Right cardiac atrium (tissue), 5 donors: ENCODE measurements around the gene SRRM4. TPM values are rescaled to one million over a fixed set of nuclear protein-coding genes. Genes with fewer than 3 reads are reported as not detected.

Experiments used
- ATAC-seq, 2 donors: fragments of 200-7000 bp; cut with Tn5 transposase; one replicate each; pipeline versions ENCODE4 v1.8.0 to v1.9.1; 2020; ENCODE audit warnings: moderate library complexity in 2 of 2, mild to moderate bottlenecking in 1 of 2
- DNase-seq, 3 donors: peaks; one replicate each; pipeline ENCODE4 v3.0.0-alpha.2; 2020
- H3K27ac ChIP-seq: one replicate; pipeline ENCODE4 v1.5.1; 2013; ENCODE audit warnings: mild to moderate bottlenecking, low read length, control low read depth, moderate library complexity
- H3K27me3 ChIP-seq: one replicate; pipeline ENCODE4 v1.6.1; 2013; ENCODE audit not compliant: control insufficient read depth, insufficient read depth
- H3K4me1 ChIP-seq: one replicate; pipeline ENCODE4 v1.6.1; 2013; ENCODE audit warnings: low read length; ENCODE audit not compliant: control insufficient read depth, insufficient read depth
- H3K4me3 ChIP-seq: one replicate; pipeline ENCODE4 v1.5.1; 2013; ENCODE audit warnings: low read length, control low read depth
- H3K9me3 ChIP-seq: one replicate; pipeline ENCODE4 v1.6.1; 2013; ENCODE audit warnings: low read length; ENCODE audit not compliant: control insufficient read depth
- WGBS: extraction: QIAGEN DNeasy Blood & Tissue Kit; methylation state at CpG from one replicate; pipeline ENCODE4 v1.1.7; 2013; 5-methylcytosine and 5-hydroxymethylcytosine counted together
- intact Hi-C, 4 donors: fragments of 100-400 bp; cut with DNase I; formaldehyde crosslinking; loops; one replicate each; pipeline versions ENCODE4 v1.11.0 to v1.14.0; 2022 to 2023
- polyA plus RNA-seq: library from polyadenylated mRNA; stranded (reverse); fragments of 200-250 nt; gene quantifications from one replicate; pipeline ENCODE4 v1.2.3, GENCODE V29; 2013
- total RNA-seq, 4 donors: library from RNA; stranded (reverse); fragmentation: NEBNext Ultra II Directional; extraction: Animal tissue kit (Norgen Biotek cat#: 25700); gene quantifications; one replicate each; pipeline ENCODE4 v1.2.1, GENCODE V29; 2021
- donor health status: healthy with polysubstance abuse.
- donor health status: DM: no; HTN: yes; CAD: no.
- donor health status: DM: no; HTN: no; CAD: no.
- donor health status: DM: no; HTN: yes; CAD: no; lungs with severe emphysema.
- donor health status: DM: yes; HTN: yes; CAD: no.

The SRRM4 gene
- total and polyA plus RNA-seq, 5 donors: 0.22 to 0.91 (median 0.60) TPM

DNA sequence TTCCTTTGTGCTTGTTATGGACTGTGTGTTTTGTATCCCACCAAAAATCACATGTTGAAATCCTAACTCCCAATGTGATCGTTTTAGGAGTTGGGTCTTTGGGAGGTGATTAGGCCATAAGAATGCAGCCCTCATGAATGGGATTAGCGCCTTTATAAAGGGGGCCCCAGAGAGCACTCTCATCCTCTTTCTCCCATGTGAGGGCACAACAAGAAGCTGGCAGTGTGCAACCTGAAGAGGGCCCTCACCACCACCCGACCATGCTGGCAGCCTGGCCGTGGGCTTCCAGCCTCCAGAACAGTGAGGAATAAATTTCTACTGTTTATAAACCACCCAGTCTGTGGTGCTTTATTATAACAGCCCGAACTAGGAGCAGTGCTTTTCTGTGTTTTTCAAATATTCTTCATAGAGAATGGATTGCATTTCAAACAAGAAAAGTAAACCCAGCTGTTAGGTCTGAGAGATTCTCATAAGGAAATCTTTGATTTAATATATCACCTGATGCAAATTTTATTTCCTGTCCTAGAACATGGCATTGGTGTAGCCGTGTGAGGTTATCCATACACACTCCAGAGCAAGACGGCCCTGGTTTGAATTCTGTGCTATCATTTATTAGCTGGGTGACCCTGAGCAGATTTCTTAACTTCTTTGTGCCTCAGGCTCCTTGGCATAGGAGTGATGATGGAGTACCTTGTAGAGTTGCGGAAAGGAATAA lies 225.2 kb downstream of the SRRM4 start:
- H3K27ac ChIP-seq: no peak overlapping the region
- H3K27me3 ChIP-seq: no peaks in the 10 kb centered on the region
- intact Hi-C loops: no loop called here
- H3K4me1 ChIP-seq: peaks cover 7% of the 10 kb centered on the region
- no peaks in the 10 kb centered on the region for H3K9me3 ChIP-seq
- WGBS: 67% methylated on average over 8 of the region's 8 CpGs
- ATAC-seq (no peak), DNase-seq (no peak)
- no peak overlapping the region for H3K4me3 ChIP-seq

DNA sequence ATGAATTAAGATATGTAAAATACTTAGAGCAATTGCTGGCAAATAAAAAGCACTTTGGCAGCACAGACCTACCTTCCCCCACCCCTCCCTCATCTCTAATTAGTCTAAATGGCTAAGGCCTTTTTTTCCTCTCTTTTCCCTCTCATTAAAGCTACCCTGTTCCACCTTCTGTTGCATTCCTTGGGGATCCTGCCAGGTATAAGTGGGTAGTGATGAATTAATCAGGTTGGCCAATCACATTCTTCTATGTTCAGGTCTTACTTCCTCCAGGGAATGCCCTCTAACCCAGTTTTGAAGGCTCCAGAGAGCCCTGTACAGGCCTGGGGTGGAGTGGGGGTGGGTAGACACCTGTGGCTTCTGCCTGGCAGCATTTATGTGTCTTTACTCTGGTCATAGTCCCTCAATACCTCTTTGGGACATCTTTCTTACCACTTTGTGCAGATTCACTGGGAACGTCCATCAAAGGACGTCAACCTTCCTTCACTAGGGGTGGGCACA lies 225.8 kb downstream of the SRRM4 start:
- Histone ChIP-seq H3K4me1 (peaks cover 7% of the 10 kb centered on the region), H3K27ac (no peak overlapping the region)
- WGBS: 91% methylated on average over 2 of the region's 2 CpGs

DNA sequence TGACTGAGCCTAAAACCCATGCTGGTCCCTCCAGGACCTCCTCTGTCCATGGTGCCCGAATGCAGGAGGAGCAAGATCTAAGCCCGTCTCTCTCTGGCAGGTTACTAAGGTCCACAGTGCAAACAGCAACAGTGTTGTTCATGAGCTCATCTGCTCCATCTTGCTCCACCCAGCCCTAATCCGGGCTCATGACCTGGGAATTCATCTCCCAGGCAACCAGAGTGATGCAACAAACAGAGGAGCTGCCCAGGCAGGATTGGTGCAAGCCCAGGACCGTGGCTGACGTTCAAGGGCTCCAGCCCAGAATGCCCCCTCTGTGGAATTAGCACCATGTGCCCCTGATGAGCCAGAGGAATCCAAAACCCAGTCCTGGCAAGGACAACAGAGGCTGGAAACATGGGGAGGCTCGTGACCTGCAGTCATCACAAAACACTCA lies 227.3 kb downstream of the SRRM4 start:
- Histone ChIP-seq H3K27me3 (no peaks in the 10 kb centered on the region), H3K27ac (peak overlapping the region; percentile 92), H3K4me3 (no peak overlapping the region), H3K9me3 (no peaks in the 10 kb centered on the region), H3K4me1 (peaks cover 4% of the 10 kb centered on the region)
- ATAC-seq (peak; percentile 94 to 96), DNase-seq (peak; percentile 92 to 94 (median 93))
- WGBS: 9% methylated on average over 6 of the region's 6 CpGs
- intact Hi-C loops: no loop called here

More for the DNA sequence above, 225.8 kb downstream of the SRRM4 start:
- H3K4me3 ChIP-seq: no peak overlapping the region
- DNase-seq (no peak), ATAC-seq (no peak)
- H3K27me3 ChIP-seq: no peaks in the 10 kb centered on the region
- H3K9me3 ChIP-seq: no peaks in the 10 kb centered on the region
- intact Hi-C loops: no loop called here

DNA sequence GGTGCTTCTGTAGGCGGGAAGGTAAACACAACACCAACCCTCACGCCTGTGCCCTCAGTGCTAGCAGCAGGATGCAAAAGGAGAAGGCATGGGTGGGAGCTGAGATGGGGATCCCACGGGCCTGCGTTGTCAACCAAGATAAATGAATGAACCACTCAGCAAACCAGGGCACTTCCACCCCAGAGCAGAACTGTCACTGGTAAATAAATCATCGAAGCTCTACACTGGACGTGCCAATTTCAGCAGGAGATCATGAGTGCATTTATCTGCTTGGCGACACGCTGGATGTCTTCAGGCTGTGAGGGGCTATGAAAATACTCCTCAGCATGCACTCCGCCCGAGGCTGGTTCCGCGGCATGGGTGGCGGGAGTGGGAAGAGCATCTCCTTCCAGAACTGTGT lies 230.5 kb downstream of the SRRM4 start:
- Histone ChIP-seq H3K9me3 (no peaks in the 10 kb centered on the region), H3K27ac (no peak overlapping the region), H3K27me3 (no peaks in the 10 kb centered on the region), H3K4me1 (peaks cover 2% of the 10 kb centered on the region), H3K4me3 (no peak overlapping the region)
- DNase-seq: no peak
- intact Hi-C loops: no loop called here
- no peak for ATAC-seq
- 60% methylated on average over 13 of the region's 13 CpGs for WGBS

Other genes starting within 250 kb of the SRRM4 start
- gene HSPB8, start 197.4 kb downstream of the SRRM4 start, total RNA-seq: 100 to 1,000 TPM; 452 to 572 (median 520) TPM
- gene HSPB8, start 197.4 kb downstream of the SRRM4 start, polyA plus RNA-seq: 567 TPM